Gastrocnemius medialis (tissue), 4 donors: ENCODE results near the gene LYPD6B. TPM values are rescaled to one million over a fixed set of nuclear protein-coding genes. Genes with fewer than 3 reads are reported as not detected.

ENCODE experiments used
- ATAC-seq, 2 donors: fragments of 150-250 bp; one replicate each; pipeline ENCODE4 v1.9.1; 2016
- DNase-seq, 2 donors: peaks; one replicate each; pipeline ENCODE4 v3.0.0-alpha.2; 2019
- H3K27ac ChIP-seq, 4 donors: fragments of 200-600 bp; sonication (generic); 1 replicate in 1 of 4; 2 replicates in 3 of 4; pipeline ENCODE4 v1.5.1; 2016 to 2018; ENCODE audit warnings: mild to moderate bottlenecking in 2 of 4, moderate library complexity in 1 of 4
- H3K27me3 ChIP-seq, 3 donors: fragments of 200-600 bp; sonication (generic) in 2 of 3; 1 replicate in 1 of 3; 2 replicates in 2 of 3; pipeline versions ENCODE4 v1.5.1 to v1.6.0; 2016 to 2019; ENCODE audit warnings: mild to moderate bottlenecking in 1 of 3, moderate library complexity in 1 of 3
- H3K36me3 ChIP-seq, 2 donors: fragments of 200-600 bp; sonication (generic) in 1 of 2; one replicate each; pipeline ENCODE4 v1.5.1; 2017 to 2018
- H3K4me1 ChIP-seq, 2 donors: fragments of 200-600 bp; sonication (generic) in 1 of 2; one replicate each; pipeline ENCODE4 v1.5.1; 2016 to 2017; ENCODE audit warnings: mild to moderate bottlenecking in 2 of 2
- H3K4me3 ChIP-seq, 4 donors: fragments of 200-600 bp; sonication (generic) in 3 of 4; 1 replicate in 1 of 4; 2 replicates in 3 of 4; pipeline ENCODE4 v1.5.1; 2016 to 2019; ENCODE audit warnings: mild to moderate bottlenecking in 2 of 4
- H3K9me3 ChIP-seq, 3 donors: fragments of 200-600 bp; sonication (generic) in 2 of 3; 1 replicate in 1 of 3; 2 replicates in 2 of 3; pipeline ENCODE4 v1.5.1; 2016 to 2019
- POLR2A ChIP-seq, 2 donors: fragments of 450-650 bp; IDR thresholded peaks; one replicate each; pipeline ENCODE4 v1.6.1; 2017; ENCODE audit warnings: antibody characterized with exemption in 2 of 2, mild to moderate bottlenecking in 2 of 2, moderate library complexity in 2 of 2
- in situ Hi-C, 4 donors: fragments of 200-750 bp; cut with MboI; loops; one replicate each; pipeline versions ENCODE4 v1.15.0 to v1.8.0; 2017; ENCODE audit warnings: low sequenced_read_pairs in 4 of 4
- intact Hi-C: fragments of 100-400 bp; cut with DNase I; formaldehyde crosslinking; loops from one replicate; pipeline ENCODE4 v1.15.1; 2023; ENCODE audit warnings: low total_unique reads
- total RNA-seq, 4 donors: library from RNA; depleted of rRNA; stranded (reverse); fragments of >200 nt; gene quantifications; one replicate each; pipeline versions ENCODE4 v1.1.0 to v1.2.3, GENCODE V29; 2016
- TF ChIP-seq, protein P1 (sequence below), 5 experiments: fragments of 450-650 bp in 3 of 5; fragments of 200-600 bp in 2 of 5; sonication (generic) in 2 of 5; IDR thresholded peaks in 4 of 5; conservative IDR thresholded peaks in 1 of 5; 1 replicate in 4 of 5; 2 replicates in 1 of 5; pipeline ENCODE4 v1.5.1; 2016 to 2019; ENCODE audit warnings: antibody characterized with exemption in 5 of 5, mild to moderate bottlenecking in 3 of 5, moderate library complexity in 3 of 5

LYPD6B gene
- total RNA-seq, 4 donors from 2014 or later: not detected

- H3K27me3 ChIP-seq: no peaks in the 10 kb centered on the region
- in situ Hi-C loops (no loop called here), intact Hi-C loops (no loop called here)
- H3K4me1 ChIP-seq: peaks cover 0 to 5% of the 10 kb centered on the region in 2 donors
- no peak for ATAC-seq
- no peak overlapping the region for H3K27ac ChIP-seq
- no peak overlapping the region for H3K4me3 ChIP-seq
- DNase-seq: no peak
- TF ChIP-seq, protein P1, sequence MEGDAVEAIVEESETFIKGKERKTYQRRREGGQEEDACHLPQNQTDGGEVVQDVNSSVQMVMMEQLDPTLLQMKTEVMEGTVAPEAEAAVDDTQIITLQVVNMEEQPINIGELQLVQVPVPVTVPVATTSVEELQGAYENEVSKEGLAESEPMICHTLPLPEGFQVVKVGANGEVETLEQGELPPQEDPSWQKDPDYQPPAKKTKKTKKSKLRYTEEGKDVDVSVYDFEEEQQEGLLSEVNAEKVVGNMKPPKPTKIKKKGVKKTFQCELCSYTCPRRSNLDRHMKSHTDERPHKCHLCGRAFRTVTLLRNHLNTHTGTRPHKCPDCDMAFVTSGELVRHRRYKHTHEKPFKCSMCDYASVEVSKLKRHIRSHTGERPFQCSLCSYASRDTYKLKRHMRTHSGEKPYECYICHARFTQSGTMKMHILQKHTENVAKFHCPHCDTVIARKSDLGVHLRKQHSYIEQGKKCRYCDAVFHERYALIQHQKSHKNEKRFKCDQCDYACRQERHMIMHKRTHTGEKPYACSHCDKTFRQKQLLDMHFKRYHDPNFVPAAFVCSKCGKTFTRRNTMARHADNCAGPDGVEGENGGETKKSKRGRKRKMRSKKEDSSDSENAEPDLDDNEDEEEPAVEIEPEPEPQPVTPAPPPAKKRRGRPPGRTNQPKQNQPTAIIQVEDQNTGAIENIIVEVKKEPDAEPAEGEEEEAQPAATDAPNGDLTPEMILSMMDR (IDR thresholded peaks at IDR 0.05 in 4 of 5, conservative IDR thresholded peaks at IDR 0.05 in 1 of 5): no peak
- no peak for TF ChIP-seq POLR2A (IDR thresholded peaks at IDR 0.05)
- no peaks in the 10 kb centered on the region for H3K36me3 ChIP-seq
- no peaks in the 10 kb centered on the region for H3K9me3 ChIP-seq
Observed at GRCh38 chr2:149077861-149078260, 39.4 kb downstream of the LYPD6B start.

GRCh38 chr2:149080099-149080498, 41.6 kb downstream of the LYPD6B start:
- Histone ChIP-seq H3K4me3 (no peak overlapping the region), H3K36me3 (no peaks in the 10 kb centered on the region), H3K9me3 (no peaks in the 10 kb centered on the region), H3K27ac (no peak overlapping the region), H3K4me1 (peaks cover 0 to 5% of the 10 kb centered on the region in 2 donors), H3K27me3 (no peaks in the 10 kb centered on the region)
- ATAC-seq (no peak), DNase-seq (no peak)
- in situ Hi-C loops: no loop called here
- intact Hi-C loops: no loop called here
- no peak for TF ChIP-seq POLR2A (IDR thresholded peaks at IDR 0.05)
- TF ChIP-seq, protein P1 (IDR thresholded peaks at IDR 0.05 in 4 of 5, conservative IDR thresholded peaks at IDR 0.05 in 1 of 5): no peak

GRCh38 chr2:149080971-149081370, 42.5 kb downstream of the LYPD6B start:
- H3K4me3 ChIP-seq: no peak overlapping the region
- H3K4me1 ChIP-seq: peaks cover 0 to 2% of the 10 kb centered on the region in 2 donors
- intact Hi-C loops (no loop called here), in situ Hi-C loops (no loop called here)
- DNase-seq (no peak), ATAC-seq (no peak)
- no peaks in the 10 kb centered on the region for H3K9me3 ChIP-seq
- H3K27ac ChIP-seq: no peak overlapping the region
- TF ChIP-seq, protein P1 (IDR thresholded peaks at IDR 0.05 in 4 of 5, conservative IDR thresholded peaks at IDR 0.05 in 1 of 5): no peak
- no peak for TF ChIP-seq POLR2A (IDR thresholded peaks at IDR 0.05)
- no peaks in the 10 kb centered on the region for H3K36me3 ChIP-seq
- no peaks in the 10 kb centered on the region for H3K27me3 ChIP-seq

DNA sequence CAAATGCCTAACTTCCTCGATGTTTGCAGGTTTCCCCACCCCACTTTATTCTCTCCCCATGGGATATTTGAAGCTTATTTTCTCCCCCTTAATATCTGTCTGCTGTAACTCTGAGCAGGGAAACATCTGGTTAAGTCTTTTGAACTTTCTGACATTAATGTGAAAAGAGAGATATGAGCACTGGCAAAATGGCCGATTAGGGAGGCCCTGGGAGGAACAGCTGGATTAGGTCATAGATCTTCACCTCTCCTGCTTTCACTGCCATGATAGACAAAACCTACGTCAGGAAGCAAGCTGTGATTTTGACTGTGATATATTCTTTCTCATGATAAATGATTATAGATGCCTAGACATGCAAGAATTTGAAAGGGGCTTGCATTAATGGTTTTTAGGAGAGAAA, 43.6 kb downstream of the LYPD6B start:
- Histone ChIP-seq H3K27ac (no peak overlapping the region), H3K4me3 (no peak overlapping the region), H3K36me3 (no peaks in the 10 kb centered on the region), H3K9me3 (no peaks in the 10 kb centered on the region), H3K27me3 (no peaks in the 10 kb centered on the region), H3K4me1 (no peaks in the 10 kb centered on the region)
- TF ChIP-seq, protein P1 (IDR thresholded peaks at IDR 0.05 in 4 of 5, conservative IDR thresholded peaks at IDR 0.05 in 1 of 5): no peak
- intact Hi-C loops (no loop called here), in situ Hi-C loops (no loop called here)
- DNase-seq (no peak), ATAC-seq (no peak)

DNA sequence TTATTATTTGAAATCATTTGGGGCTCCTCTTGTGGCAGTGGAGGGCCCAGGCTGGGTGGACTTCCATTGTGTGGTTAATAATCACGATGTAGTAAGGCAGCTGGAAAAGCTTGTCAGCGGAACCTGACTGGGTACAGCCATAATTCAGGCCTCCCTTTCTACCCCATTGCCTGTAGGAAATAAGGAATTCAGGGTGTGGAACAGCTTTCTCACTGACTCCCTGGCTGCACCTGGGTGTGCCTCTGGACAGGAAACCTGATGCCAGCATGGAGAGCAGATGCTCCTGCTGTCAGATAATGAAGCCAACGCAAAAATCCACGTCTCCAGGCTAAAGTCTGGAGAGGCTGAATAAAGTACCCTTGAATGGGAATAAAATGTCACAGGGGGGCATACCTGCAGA, 44.2 kb downstream of the LYPD6B start:
- Histone ChIP-seq H3K36me3 (no peaks in the 10 kb centered on the region), H3K27ac (no peak overlapping the region), H3K4me3 (no peak overlapping the region), H3K27me3 (no peaks in the 10 kb centered on the region), H3K4me1 (no peaks in the 10 kb centered on the region), H3K9me3 (no peaks in the 10 kb centered on the region)
- TF ChIP-seq, protein P1 (IDR thresholded peaks at IDR 0.05 in 4 of 5, conservative IDR thresholded peaks at IDR 0.05 in 1 of 5): no peak
- TF ChIP-seq POLR2A (IDR thresholded peaks at IDR 0.05): no peak
- in situ Hi-C loops (no loop called here), intact Hi-C loops (no loop called here)
- DNase-seq (no peak), ATAC-seq (no peak)
